HG02884 (cell line): Measurements from ENCODE around the gene CRYZL1.
"Not testable (repeated sequence)": the region's sequence is repeated elsewhere in the genome, so short reads cannot be mapped to it uniquely, and the experiment has no call there.

Experiments used
- ATAC-seq: cut with Tn5 transposase; IDR thresholded peaks from one replicate; pipeline ENCODE4 v1.9.1; 2021; ENCODE audit warnings: mild to moderate bottlenecking, moderate library complexity; ENCODE audit not compliant: unreplicated experiment

The CRYZL1 gene

DNA sequence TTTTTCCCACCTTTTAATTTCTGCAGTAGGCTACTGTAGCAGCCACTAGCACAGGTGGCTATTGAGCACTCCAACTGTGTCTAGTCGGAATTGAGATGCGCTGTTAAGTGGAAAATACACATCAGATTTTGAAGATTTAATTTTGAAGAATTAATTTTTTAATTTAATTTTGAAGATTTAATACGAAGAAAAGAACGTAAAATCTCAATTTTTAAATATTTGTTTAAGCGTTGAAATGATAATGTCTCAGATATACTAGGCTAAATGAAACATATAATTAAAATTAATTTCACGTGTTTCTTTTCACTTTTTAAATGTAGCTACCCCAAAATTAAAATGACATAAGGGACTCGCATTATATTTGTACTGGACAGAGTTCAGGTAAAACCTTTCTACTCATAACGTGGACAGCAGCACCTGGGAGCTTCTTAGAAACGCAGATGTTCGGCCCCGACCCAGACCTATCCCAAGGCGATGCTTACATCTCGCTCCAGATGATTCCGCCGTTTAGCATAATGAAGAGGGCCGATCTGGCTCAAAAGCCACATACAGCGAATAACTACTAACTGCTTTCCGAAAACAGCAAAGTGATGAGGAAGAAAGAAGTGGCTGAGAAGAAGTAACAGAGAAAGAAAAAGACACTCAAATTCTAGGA, 717 bp downstream of the CRYZL1 start:
- ATAC-seq, result no peak

DNA sequence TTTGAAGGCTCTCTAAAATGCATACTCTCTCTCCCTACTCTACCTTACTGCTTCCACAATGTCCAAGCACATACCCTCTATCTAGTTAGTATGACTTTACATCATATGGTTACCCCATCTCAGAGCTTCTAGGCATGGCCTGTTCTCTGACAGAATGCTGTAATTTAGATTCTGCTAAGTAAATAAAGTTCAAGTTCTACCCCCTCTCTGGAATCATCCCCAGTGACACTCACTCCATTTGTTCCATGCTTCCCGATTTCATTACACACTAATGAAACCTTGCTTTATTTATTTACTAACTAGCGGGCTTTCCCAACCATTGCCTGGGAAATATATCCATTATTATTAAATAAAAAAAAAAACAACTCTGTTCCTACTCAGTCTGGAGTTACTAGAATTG, 7.3 kb downstream of the CRYZL1 start:
- ATAC-seq, result no peak

- not testable (repeated sequence) for ATAC-seq
Observed at GRCh38 chr21:33626151-33626550, 15.4 kb downstream of the CRYZL1 start.

GRCh38 chr21:33622253-33622652, 19.3 kb downstream of the CRYZL1 start:
- no peak for ATAC-seq

- ATAC-seq, result no peak
Observed at GRCh38 chr21:33619726-33620125, 21.8 kb downstream of the CRYZL1 start.

- ATAC-seq, result no peak
Observed at GRCh38 chr21:33618407-33618806, 23.1 kb downstream of the CRYZL1 start.

DNA sequence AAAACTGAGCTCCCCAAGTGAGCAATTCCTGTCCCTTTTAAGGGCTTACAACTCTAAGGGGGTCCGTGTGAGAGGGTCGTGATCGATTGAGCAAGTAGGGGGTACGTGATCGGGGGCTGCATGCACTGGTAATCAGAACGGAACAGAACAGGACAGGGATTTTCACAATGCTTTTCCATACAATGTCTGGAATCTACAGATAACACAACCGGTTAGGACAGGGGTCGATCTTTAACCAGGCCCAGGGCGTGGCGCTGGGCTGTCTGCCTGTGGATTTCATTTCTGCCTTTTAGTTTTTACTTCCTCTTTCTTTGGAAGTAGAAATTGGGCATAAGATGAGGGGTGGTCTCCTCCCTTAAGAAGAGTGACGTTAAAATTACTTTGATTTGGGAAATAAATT, 24.0 kb downstream of the CRYZL1 start:
- ATAC-seq, result not testable (repeated sequence)

- no peak for ATAC-seq
Observed at GRCh38 chr21:33611006-33611744, 30.4 kb downstream of the CRYZL1 start.

- no peak for ATAC-seq
Observed at GRCh38 chr21:33608559-33608958, 33.0 kb downstream of the CRYZL1 start.

DNA sequence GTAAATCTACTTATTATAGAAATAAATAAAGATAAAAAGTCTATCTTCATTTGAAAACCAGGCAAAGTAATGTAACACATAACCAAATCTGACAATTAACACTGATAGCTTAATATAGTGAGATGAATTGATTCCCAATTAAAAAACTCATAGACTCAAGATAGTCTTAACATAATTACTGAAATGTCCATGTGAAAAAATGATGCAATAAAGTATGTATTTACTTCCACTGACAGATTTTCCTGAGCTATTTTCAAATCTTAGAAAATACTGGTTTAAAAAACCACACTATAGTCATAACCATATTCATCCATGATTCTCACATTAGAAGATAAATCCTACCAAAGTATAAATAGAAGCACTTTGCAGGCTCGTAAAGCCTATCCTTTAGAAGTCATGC, 43.5 kb downstream of the CRYZL1 start:
- ATAC-seq, result no peak

- peak; percentile 81 for ATAC-seq
Observed at GRCh38 chr21:33588485-33589335, 52.8 kb downstream of the CRYZL1 start, which contains the start of gene DONSON. Gene DONSON, minus strand, starts transcription at chr21:33588684. Its CDS starts 43 bp downstream, at chr21:33588641.

- peak; percentile 38 for ATAC-seq
Observed at GRCh38 chr21:33587792-33588484, 53.6 kb downstream of the CRYZL1 start.

DNA sequence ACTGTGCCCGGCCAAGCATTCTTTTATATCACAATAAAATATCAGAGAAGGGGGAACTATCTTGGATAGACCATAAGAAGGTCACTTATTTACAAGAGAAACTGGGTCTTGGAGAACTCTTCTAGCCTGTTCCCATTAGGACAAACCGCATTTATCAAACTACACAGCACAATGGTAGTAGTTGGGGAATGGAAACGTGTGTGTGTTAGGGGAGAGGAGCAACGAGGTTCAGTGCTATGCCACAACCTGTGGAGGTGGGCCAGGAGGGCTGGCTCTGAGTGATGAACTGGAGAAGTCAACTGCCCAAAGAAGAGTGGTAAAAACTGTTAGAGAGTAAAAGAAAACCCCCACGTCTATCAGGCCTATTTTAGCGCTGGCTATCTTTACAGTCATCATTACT, 54.6 kb downstream of the CRYZL1 start:
- no peak for ATAC-seq

- no peak for ATAC-seq
Observed at GRCh38 chr21:33584455-33584854, 57.1 kb downstream of the CRYZL1 start.

GRCh38 chr21:33578959-33579542, 62.5 kb downstream of the CRYZL1 start:
- no peak for ATAC-seq

DNA sequence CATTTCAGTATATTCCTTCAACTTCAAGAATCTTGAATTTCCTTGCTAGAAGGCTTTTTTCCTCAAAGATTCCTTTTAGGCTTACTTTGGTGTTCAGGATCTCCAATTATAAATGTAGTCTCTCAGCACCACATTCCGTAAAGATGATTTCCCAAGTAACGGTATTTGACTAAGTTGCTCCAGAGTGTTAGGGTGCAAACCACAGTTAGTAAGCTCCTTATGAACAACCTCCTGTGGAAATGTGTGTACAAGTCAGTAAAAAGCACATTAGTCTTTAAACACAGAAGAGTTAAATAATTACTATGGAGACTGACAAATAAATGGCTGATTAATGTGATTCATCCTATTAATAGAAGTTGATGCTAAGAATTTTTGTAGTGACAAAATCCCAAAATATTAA, 63.3 kb downstream of the CRYZL1 start:
- no peak for ATAC-seq

DNA sequence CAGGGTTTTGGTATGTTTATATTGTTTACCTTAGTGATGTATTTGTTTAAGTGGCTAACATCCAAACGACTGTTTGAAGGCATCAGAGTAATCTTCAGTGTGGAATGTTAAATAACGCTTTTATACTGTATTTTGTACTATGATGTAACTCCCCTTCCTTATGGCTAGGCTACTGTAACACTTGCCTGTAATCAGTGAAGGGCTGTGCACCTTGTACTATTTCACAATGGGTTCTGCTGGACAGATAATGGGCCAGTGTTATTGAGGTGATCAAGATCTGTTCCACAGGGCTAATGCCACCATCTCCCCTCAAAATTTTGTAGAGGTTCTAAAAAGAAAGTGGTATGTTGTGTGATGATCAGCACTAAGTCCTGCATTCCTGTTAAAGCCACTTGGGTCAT, 64.8 kb downstream of the CRYZL1 start:
- ATAC-seq, result not testable (repeated sequence)

DNA sequence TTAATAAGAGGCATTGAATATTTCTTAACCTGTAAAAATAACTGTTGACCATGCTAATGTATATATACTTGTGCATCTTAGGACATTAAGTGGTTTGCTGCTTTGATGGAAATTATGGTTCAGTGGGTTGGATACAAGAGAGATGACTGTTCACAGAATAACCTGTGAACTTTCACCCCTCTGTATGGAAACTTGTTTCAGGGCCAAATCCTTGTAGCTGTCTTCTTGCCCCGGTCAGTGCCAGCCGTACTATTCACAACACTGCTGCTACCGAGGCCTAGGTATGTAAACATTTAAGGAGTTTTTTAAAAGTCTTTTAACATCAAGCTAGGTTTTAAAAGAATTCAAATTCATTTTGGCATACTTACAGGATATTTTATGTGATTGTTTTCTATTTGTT, 69.2 kb downstream of the CRYZL1 start:
- ATAC-seq, result no peak

- ATAC-seq, result no peak
Observed at GRCh38 chr21:33569991-33570390, 71.5 kb downstream of the CRYZL1 start.

DNA sequence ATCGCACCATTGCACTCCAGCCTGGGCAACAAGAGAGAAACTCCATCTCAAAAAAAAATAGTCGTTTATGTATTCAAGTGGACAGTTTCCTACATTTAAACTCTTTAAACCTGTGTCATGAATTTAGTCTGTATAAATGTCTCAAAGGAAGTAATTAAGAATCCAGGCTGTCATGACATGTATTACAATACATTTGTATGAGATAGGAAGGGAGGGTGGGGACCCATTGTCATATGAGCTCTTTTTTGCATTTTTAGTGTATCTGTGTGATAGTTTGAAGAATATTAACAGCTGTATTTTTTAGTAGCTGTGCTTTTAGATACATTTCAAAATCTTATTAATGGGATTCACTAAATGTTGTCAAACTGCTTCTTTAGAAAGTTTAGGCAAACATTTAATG, 73.1 kb downstream of the CRYZL1 start:
- ATAC-seq, result no peak

DNA sequence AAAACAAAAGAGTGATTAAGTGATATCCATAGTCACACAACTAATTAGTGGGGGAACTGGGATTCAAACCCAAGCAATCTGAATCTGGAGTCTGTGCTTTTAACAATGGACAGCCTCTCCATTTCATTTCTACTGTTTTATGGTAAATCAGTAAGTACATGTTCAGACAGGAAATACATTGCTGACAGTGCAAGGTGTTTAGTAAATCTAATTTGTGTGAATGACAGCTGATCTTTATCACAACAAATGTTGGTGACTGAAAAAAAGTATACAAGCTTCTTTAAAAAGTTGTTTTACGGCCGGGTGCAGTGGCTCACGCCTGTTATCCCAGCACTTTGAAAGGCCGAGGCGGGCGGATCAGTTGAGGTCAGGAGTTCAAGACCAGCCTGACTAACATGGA, 73.6 kb downstream of the CRYZL1 start:
- no peak for ATAC-seq
